ENCODE measurements around the gene CHTF18. TPM values are rescaled to one million over a fixed set of nuclear protein-coding genes. Genes with fewer than 3 reads are reported as not detected.
A peak's percentile ranks its signal among the peaks of the same experiment; 100 is the strongest.

The CHTF18 gene
- total and polyA plus RNA-seq, 9 of the 15 experiments (the other 6 are each of a cell fraction or from before 2014, with no cell fraction given), result 2.5 to 123 (median 17.0) TPM

- peak; percentile 83 for FAIRE-seq
- H3K36me3 ChIP-seq (ENCODE audit: control insufficient read depth, insufficient read depth, low read length), result no peaks in the 10 kb centered on the region
- H3K9me1 ChIP-seq (ENCODE audit: control insufficient read depth, insufficient read depth, low read length), result peaks cover 2% of the 10 kb centered on the region
- in situ Hi-C loops (cut with MboI) (no loop called here), intact Hi-C loops (cut with micrococcal nuclease) (no loop called here)
- WGBS (ENCODE audit: insufficient coverage, low coverage, missing lambda C conversion rate), result 2% methylated on average over 15 of the region's 16 CpGs
- peak; percentile 71 for ATAC-seq
- no TSS peak for BruUV-seq (replicated peaks)
- peaks cover 0 to 73% of the 10 kb centered on the region in 2 experiments; a peak in 3 of 5 replicates for H3K4me1 ChIP-seq (replicated peaks in 1 of 2; ENCODE audit: control insufficient read depth in 2 of 2, insufficient read depth in 2 of 2, low read length in 2 of 2)
- H3K79me2 ChIP-seq (ENCODE audit: control insufficient read depth, insufficient read depth, low read length), result no peaks in the 10 kb centered on the region
- ChIA-PET POLR2A (no interaction called here), CTCF (ENCODE audit: low intra/inter-chr PET ratio) (no interaction called here)
- TF ChIP-seq SIN3A (IDR thresholded peaks at IDR 0.05; ENCODE audit: borderline replicate concordance in 2 of 2, control insufficient read depth in 1 of 2, low read depth in 2 of 2, low read length in 2 of 2), result no peak
- no peak for TF ChIP-seq ZBTB17 (CRISPR knock-in tag; IDR thresholded peaks at IDR 0.05)
- TF ChIP-seq RB1 (IDR thresholded peaks at IDR 0.05; ENCODE audit: low read depth), result no peak
- no peak for TF ChIP-seq NELFE (IDR thresholded peaks at IDR 0.05; ENCODE audit: insufficient read depth, insufficient read length)
- no peak for TF ChIP-seq NR2C2 (CRISPR knock-in tag; IDR thresholded peaks at IDR 0.05)
- no peak for TF ChIP-seq NR2C2 (tag; IDR thresholded peaks at IDR 0.05)
- TF ChIP-seq HSF4 (CRISPR knock-in tag; IDR thresholded peaks at IDR 0.05; ENCODE audit: borderline replicate concordance), result no peak
- TF ChIP-seq MED1 (CRISPR knock-in tag; IDR thresholded peaks at IDR 0.05; ENCODE audit: borderline replicate concordance), result no peak
- TF ChIP-seq ZFX (CRISPR knock-in tag; IDR thresholded peaks at IDR 0.05), result no peak
- TF ChIP-seq CCNT2 (IDR thresholded peaks at IDR 0.05; ENCODE audit: borderline replicate concordance, extremely low read depth, insufficient read length, low read depth, low read length), result no peak
- no peak for TF ChIP-seq TOE1 (IDR thresholded peaks at IDR 0.05; ENCODE audit: borderline replicate concordance)
- no peak for TF ChIP-seq TOE1 (CRISPR knock-in tag; IDR thresholded peaks at IDR 0.05; ENCODE audit: borderline replicate concordance, low read depth)
- no peak for TF ChIP-seq SAFB (IDR thresholded peaks at IDR 0.05; ENCODE audit: borderline replicate concordance, low read depth, low read length)
- TF ChIP-seq SRSF3 (IDR thresholded peaks at IDR 0.05; ENCODE audit: insufficient read depth, low read length), result no peak
- no peak for TF ChIP-seq ILK (tag; IDR thresholded peaks at IDR 0.05; ENCODE audit: borderline replicate concordance, low read depth)
- no peak for TF ChIP-seq MECOM (CRISPR knock-in tag; IDR thresholded peaks at IDR 0.05)
- TF ChIP-seq YY1 (IDR thresholded peaks at IDR 0.05; ENCODE audit: borderline replicate concordance in 1 of 3, control insufficient read depth in 1 of 3, extremely low read depth in 1 of 3, insufficient read depth in 3 of 3, insufficient read length in 1 of 3, insufficient replicate concordance in 2 of 3, low read depth in 1 of 3, low read length in 2 of 3), result no peak
- no peak for TF ChIP-seq ZNF133 (CRISPR knock-in tag; IDR thresholded peaks at IDR 0.05)
- TF ChIP-seq ZNF239 (CRISPR knock-in tag; IDR thresholded peaks at IDR 0.05), result no peak
- peaks cover 0 to 11% of the 10 kb centered on the region in 2 experiments; a peak in 2 of 5 replicates for H3K27me3 ChIP-seq (ENCODE audit: control insufficient read depth in 2 of 2, insufficient read depth in 2 of 2, low read length in 2 of 2)
- DNase-seq (ENCODE audit: extremely low read depth in 1 of 4, low spot score in 3 of 4), result peak in 1 of 4 experiments; percentile 36
- H3K9me3 ChIP-seq (replicated peaks; ENCODE audit: control insufficient read depth, insufficient read depth, low read depth, low read length), result no peaks in the 10 kb centered on the region
- peak overlapping the region; percentile 33; the same call in 1 of the 2 replicates for H3K4me2 ChIP-seq (ENCODE audit: insufficient read depth, low read length)
- peak overlapping the region; percentile 7; the same call in 1 of the 2 replicates for H2AFZ ChIP-seq (ENCODE audit: low read depth, low read length)
- no peak overlapping the region for H3K27ac ChIP-seq (ENCODE audit: extremely low read depth, low read depth, low read length)
- H3K4me3 ChIP-seq, result no peak overlapping the region
- H4K20me1 ChIP-seq (replicated peaks; ENCODE audit: control insufficient read depth, insufficient read depth, low read length), result 0 out of 2 replicates have a peak, but pooled peaks cover 4% of the 10 kb centered on the region
- H3K9ac ChIP-seq (ENCODE audit: insufficient read depth in 1 of 2, low read depth in 2 of 2, low read length in 2 of 2), result peak overlapping the region in 1 of 2 experiments; percentile 79; a peak in 2 of 4 replicates
Observed at GRCh38 chr16:777826-778225, 10.6 kb upstream of the CHTF18 start.
